Raji (cell line): Measurements from ENCODE around the gene CMIP.

ENCODE experiments used
- POLR2A ChIP-seq: IDR thresholded peaks from 2 replicates; pipeline ENCODE4 v1.6.1; 2011; ENCODE audit warnings: low read depth, low read length, control low read depth; ENCODE audit not compliant: insufficient read depth

CMIP gene

DNA sequence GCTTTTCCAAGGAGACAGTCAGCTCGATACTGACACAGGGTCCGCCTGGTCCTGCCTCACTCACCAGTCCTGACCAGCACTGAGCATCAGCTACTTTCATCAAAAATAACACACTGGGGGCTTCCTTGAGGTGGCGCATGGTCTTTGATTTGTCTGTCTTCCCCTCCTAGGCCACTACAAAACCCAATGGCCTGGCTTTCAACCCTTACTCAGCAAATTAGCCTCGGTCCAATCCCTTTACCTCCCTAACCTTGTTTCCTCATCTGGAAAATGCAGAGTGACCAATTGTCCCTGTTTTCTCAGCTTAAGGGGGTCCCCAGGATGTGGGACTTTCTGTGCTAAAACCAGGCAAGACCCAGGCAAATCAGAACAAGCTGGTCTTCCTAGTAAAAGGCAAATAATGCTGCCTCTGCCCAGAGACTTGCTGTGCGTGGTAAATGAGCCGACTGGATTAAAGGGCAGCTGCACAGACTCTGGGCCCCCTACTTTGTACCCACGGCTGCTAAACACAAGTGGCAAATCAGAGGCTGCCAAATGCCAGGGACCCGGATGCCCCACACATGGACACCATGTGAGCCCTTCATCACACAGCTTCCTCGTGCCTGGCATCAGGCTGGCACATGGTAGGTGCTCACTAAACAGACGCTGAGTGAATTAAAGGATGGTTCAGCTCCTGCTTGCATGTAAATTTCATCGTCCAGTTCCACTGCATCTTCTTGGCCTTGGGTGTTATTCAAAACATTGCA lies 31.2 kb upstream of the CMIP start:
- TF ChIP-seq POLR2A, result no peak

DNA sequence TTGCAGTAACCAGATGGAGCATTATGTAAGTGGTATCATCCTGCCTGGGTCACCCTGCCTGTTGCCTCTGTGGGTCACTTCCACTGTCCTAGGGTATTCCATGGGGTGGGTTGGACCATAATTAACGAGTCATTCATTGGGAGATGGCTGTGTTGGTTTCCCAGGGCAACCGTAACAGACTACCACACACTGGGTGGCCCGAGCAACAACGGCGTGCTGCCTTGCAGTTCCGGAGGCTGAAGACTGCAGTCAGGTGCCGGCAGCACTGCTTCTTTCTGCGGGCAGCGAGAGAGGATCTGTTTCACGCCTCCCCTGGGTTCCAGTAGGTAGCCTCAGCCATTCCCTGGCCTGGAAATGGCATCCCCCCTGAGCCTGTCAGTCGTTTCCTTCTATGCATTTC lies 28.9 kb upstream of the CMIP start:
- no peak for TF ChIP-seq POLR2A

DNA sequence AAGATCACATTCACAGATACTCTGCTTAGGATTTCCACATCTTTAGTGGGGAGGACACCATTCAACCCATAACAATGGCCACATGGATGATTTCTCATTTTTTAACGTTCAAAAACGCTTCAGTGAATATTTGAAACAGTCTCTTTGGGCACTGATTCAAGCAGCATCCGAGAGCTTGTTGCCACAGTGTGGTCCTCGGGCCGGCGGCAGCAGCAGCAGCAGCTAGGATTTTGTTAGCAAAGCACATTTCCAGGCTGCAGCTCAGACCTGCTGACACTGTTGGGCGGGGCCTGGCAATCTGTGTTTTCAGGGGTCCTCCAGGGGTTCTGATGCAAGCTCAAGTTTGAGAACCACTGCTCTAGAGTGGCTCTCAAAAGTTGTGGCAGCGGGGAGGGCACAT lies 27.9 kb upstream of the CMIP start:
- no peak for TF ChIP-seq POLR2A

- no peak for TF ChIP-seq POLR2A
These were observed 27.4 kb upstream of the CMIP start for GRCh38 chr16:81417210-81417609.

- no peak for TF ChIP-seq POLR2A
These were observed 24.8 kb upstream of the CMIP start for GRCh38 chr16:81419806-81420205.

DNA sequence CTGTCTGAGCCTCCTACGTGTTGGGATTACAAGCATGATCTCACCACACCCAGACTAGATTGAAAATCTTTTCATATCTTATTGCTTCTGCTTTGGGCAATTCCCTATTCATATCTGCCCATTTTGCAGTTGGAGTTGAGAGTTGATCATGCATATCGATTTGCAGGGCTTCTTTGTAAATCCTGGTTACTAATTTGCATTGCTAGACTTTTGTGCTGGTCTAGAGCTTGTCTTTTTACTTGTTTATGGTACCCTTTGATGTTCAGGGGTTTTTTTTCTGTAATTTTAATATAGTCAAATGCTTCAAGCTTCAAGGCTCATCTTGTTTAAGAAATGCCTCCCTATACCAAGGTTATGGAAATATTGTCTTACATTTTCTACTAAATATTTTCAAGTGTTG lies 23.5 kb upstream of the CMIP start:
- no peak for TF ChIP-seq POLR2A

GRCh38 chr16:81421536-81421935 lies 23.1 kb upstream of the CMIP start:
- TF ChIP-seq POLR2A, result no peak

DNA sequence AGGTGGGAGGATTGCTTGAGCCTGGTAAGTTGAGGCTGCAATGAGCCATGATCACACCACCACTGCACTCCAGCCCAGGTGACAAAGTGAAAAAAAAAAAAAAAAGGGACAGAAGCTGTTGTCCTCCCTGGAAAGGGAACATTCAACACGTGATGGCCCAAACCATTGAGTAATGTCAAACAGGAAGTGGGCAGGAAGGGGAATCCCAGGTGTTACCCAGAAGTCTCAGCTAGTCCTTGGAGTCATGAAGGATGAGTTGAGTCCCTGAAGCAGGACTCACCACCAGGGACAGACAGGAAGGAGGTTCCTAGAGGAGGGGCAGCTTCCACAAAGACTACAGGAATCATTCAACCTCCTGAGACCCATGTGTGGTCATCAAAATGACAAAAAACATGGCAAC lies 19.8 kb upstream of the CMIP start:
- TF ChIP-seq POLR2A, result no peak

GRCh38 chr16:81427219-81427618 lies 17.4 kb upstream of the CMIP start:
- TF ChIP-seq POLR2A, result no peak

DNA sequence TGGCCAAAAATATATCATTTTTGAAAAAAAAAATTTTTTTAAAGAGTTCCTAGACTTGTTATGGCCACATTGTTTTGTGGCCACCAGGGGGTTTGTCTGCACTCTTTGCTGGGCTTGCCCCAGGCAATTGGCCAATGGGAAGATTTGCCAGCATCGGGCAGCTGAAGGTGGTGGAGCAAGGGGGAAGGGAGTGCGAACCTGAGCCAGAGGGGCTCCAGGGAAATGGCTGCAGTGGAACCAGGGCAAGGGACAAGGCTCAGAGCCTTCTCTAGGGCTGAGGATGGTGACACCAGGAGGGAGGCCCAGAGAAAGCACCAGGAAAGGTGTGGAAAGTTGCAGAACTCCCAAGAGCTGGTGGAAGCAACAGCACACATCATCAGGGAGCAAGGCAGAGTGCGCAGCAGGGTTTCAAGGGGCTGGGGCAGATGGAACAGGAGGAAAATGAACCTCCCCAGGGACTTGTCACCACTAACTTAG lies 15.5 kb upstream of the CMIP start:
- TF ChIP-seq POLR2A, result no peak

GRCh38 chr16:81431554-81432353 lies 12.9 kb upstream of the CMIP start:
- no peak for TF ChIP-seq POLR2A

DNA sequence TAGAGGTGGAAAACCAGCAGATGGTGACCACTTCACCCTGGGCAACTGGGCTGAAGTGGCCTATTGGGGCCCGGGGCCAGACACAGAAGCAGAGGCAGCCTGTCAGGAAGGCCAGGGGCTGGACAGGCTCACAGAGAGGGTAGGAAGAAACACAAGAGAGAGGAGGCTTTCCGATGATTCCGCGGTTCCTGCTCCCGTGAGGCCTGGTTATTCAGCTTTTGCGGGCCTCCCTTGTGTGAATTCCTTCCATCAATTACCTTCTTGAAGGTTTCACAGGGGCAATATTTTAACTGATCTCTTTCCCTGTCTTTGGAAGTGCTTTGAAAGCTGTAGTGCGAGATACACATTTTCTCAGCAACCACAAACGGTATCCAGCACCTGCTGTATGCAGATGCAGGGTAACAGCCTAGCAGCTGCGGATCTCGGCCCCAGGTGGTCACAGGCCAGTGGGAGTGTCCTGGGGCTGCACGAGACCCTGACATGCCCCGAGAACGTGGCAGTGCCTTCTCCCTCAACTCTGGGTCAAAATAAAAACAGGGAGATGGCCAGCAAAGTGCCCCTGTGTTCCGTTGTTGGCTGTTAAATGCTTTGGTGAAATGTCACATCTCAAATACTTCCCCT lies 11.6 kb upstream of the CMIP start:
- TF ChIP-seq POLR2A, result no peak

- TF ChIP-seq POLR2A, result no peak
These were observed 9.5 kb upstream of the CMIP start for GRCh38 chr16:81435103-81435502.

GRCh38 chr16:81435567-81435966 lies 9.0 kb upstream of the CMIP start:
- TF ChIP-seq POLR2A, result no peak

GRCh38 chr16:81436386-81436785 lies 8.2 kb upstream of the CMIP start:
- TF ChIP-seq POLR2A, result no peak

GRCh38 chr16:81437865-81438264 lies 6.7 kb upstream of the CMIP start:
- no peak for TF ChIP-seq POLR2A
